Activated CD4-positive, alpha-beta T cell treated with anti-CD3 and anti-CD28 coated beads, Interleukin-2, Interleukin-6, amounts not matched to agents 100 ng/mL and 50 ng/mL, durations not matched to agents 16 hours and 8 hours (primary cell): ENCODE measurements around the gene OR4X2.
"Not testable (repeated sequence)": the region's sequence is repeated elsewhere in the genome, so short reads cannot be mapped to it uniquely, and the experiment has no call there.

Experiments
- DNase-seq: peaks from one replicate; pipeline ENCODE4 v3.0.0-alpha.2; 2020

Gene OR4X2

GRCh38 chr11:48244804-48245203 lies at the start of gene OR4X2:
Gene OR4X2 (plus strand): TSS chr11:48245104. CDS start chr11:48245104, 0 bp downstream.
- no peak for DNase-seq

DNA sequence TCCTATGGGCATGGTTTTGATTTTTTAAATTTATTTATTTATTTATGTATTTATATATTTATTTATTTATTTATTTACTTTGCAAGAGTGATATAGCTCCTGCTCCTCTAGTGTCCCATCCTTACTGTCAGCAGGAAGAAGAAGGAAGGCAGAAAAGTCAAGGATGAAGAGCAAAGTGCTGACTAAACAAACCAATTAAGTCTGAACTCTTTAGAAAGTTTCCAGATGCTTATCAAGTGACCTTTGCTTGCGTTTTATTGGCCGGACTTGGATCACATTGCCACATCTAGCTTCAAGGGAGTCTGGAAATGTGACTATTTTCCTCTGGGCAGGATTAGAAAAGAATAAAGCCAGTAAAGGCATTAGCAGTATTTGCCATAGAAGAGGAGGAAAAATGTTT lies 37.0 kb upstream of the OR4X2 start:
- DNase-seq = no peak

- DNase-seq = no peak
These were observed 34.9 kb upstream of the OR4X2 start for GRCh38 chr11:48210052-48210451.

DNA sequence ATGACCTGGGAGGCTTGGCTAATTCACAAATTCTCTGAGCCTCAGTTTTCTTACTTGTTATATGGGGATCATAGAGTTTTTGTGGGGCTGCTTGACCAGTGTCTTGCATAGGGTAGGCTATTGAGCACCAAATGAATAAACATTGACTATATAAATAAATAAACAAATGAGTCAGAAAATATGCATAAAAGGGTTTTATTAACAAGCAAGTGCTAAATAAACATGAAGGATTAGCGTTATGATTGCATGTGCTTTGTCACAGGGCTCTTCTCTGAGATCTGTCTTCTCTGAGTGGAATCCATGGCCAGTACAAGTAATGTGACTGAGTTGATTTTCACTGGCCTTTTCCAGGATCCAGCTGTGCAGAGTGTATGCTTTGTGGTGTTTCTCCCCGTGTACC lies 28.4 kb upstream of the OR4X2 start, which contains the start of gene OR4B1:
TSS of gene OR4B1 (plus strand) at position 301 of the 400 bp plus-strand sequence. CDS start at position 301, 0 bp downstream.
- no peak for DNase-seq

GRCh38 chr11:48228761-48229160 lies 16.1 kb upstream of the OR4X2 start:
- DNase-seq = no peak

DNA sequence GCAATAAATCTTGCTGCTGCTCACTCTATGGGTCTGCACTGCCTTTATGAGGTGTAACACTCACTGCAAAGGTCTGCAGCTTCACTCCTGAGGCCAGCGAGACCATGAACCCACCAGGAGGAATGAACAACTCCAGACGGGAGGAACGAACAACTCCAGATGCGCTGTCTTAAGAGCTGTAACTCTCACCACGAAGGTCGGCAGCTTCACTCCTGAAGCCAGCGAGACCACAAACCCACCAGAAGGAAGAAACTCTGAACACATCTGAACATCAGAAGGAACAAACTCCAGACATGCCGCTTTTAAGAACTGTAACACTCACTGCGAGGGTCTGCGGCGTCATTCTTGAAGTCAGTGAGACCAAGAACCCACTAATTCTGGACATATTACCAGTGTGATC lies 14.8 kb upstream of the OR4X2 start:
- DNase-seq = not testable (repeated sequence)

DNA sequence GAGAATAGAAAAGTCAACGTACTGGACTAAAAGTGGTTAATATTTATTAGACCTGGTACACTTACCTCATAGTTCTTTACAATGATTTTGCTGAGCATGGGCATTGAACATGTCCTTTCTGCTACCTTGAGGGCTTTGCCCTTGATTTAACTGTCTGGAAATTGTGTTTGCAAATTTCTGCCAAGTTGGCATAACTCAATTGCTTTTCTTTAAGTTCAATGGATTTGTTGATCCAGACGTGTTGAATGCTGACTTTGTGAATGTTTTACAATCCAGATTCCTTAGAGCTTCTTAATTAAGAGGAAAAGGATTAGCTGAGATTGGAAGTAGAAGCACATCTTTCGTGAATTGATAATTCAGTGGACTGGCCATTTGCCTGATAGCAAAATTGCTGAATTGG lies 7.2 kb upstream of the OR4X2 start:
- DNase-seq = no peak

DNA sequence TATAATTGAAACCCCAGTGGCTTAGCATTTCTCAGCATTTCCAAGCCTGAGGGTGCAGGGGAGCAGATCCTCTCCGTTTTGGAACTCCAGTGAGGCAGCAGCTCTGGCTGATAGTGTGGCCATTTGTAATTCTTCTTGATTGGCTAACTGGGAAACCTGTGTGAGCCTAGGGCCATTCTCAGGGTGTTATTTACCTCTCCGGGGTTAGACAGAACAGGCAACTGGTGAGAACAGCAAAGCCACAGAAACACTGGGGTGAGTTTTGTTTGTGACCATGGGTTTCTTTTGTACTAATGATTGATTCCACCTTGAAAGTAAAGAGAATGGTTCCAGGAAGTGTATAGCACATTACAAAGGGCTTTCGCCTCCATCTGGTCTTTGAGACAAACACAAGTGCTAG lies 2.4 kb upstream of the OR4X2 start:
- no peak for DNase-seq

DNA sequence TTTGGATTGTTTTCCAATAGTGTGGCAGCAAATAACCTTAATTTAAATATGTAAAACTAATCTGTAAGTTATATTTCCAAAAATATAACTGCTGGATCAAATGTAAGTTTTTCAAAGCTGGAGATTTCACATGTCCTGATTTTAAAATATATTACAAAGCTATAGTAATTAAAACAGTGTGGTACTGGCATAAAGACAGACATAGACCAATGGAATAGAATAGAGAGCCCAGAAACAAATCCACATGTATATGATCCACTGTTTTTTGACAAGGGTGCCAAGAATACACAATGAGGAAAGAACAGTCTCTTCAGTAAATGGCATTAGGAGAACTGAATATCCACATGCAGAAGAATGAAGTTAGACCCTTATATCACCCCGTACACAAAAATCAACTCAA lies 4.0 kb downstream of the OR4X2 start:
- no peak for DNase-seq

GRCh38 chr11:48261600-48261999 lies 16.7 kb downstream of the OR4X2 start:
- no peak for DNase-seq

- no peak for DNase-seq
These were observed 18.6 kb downstream of the OR4X2 start, which contains the start of gene OR4X1 for GRCh38 chr11:48263423-48263911. Gene OR4X1 (plus strand): TSS chr11:48263861. CDS start chr11:48263861, 0 bp downstream.

DNA sequence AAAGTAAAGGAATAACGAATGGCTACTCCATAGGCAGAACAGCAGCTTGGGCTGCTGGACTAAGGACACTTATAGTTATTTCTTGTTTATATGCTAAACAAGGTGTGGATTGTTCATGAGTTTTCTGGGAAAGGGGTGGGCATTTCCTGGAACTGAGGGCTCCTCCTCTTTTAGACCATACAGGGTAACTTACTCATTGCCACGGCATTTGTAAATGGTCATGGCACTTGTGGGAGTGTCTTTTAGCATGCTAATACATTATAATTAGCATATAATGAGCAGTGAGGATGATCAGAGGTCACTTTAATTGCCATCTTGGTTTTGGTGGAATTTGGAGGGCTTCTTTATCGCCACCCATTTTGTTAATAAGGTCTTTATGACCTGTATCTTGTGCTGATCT lies 25.7 kb downstream of the OR4X2 start:
- no peak for DNase-seq

- no peak for DNase-seq
These were observed 27.7 kb downstream of the OR4X2 start for GRCh38 chr11:48272606-48273005.
